HepG2 (cell line): ENCODE results near the gene B3GALNT2. TPM values are rescaled to one million over a fixed set of nuclear protein-coding genes. Genes with fewer than 3 reads are reported as not detected.
"Not testable (repeated sequence)": the region's sequence is repeated elsewhere in the genome, so short reads cannot be mapped to it uniquely, and the experiment has no call there.

Experiments
- ATAC-seq: fragments of 200-7000 bp; cut with Tn5 transposase; 3 replicates; pipeline ENCODE4 v1.9.1; 2020; ENCODE audit warnings: mild to moderate bottlenecking, moderate library complexity
- BruUV-seq: library from RNA; stranded (reverse); fragments of 400-500 nt; replicated peaks from 2 replicates; lab custom pipeline; 2021; lab: Mats Ljungman, UMichigan
- CTCF ChIA-PET: fragments of 300-600 bp; formaldehyde crosslinking; extraction: SDS; loops from one replicate; lab custom pipeline; 2021; ENCODE audit warnings: low total read pairs, inconsistent platforms, low intra/inter-chr PET ratio; lab: Yijun Ruan, JAX
- POLR2A ChIA-PET: fragments of 350-600 bp; sonication (Branson Sonifier 250); formaldehyde crosslinking; loops from one replicate; lab custom pipeline; 2020; ENCODE audit warnings: antibody characterized with exemption, inconsistent platforms; lab: Yijun Ruan, JAX
- DNase-seq: peaks from one replicate; pipeline ENCODE4 v3.0.0-alpha.2; 2015; ENCODE audit warnings: low spot score
- FAIRE-seq: peaks from 3 replicates; lab custom pipeline; 2011; peaks lifted over from hg19 to GRCh38; lab: Jason Lieb, UNC
- H2AFZ ChIP-seq: one replicate; pipeline ENCODE4 v1.6.1; 2011; ENCODE audit warnings: low read length, inconsistent platforms
- H3K27ac ChIP-seq: fragments of 300-600 bp; 3 replicates; pipeline ENCODE4 v1.8.0; 2011; ENCODE audit warnings: mixed run types, mild to moderate bottlenecking, mixed read lengths, low read length, inconsistent platforms; ENCODE audit not compliant: insufficient read depth; ENCODE audit errors: extremely low read length
- H3K27me3 ChIP-seq, 2 experiments: fragments of 200-600 bp in 1 of 2; 2 replicates in 1 of 2; 3 replicates in 1 of 2; pipeline versions ENCODE4 v1.6.0 to v1.8.0; 2011; ENCODE audit warnings: low read length in 2 of 2, mild to moderate bottlenecking in 2 of 2, moderate library complexity in 2 of 2, inconsistent platforms in 1 of 2; ENCODE audit not compliant: insufficient read depth in 2 of 2, control insufficient read depth in 1 of 2
- H3K36me3 ChIP-seq, 2 experiments: fragments of 200-600 bp in 1 of 2; replicated peaks in 1 of 2; 2 replicates in 1 of 2; 3 replicates in 1 of 2; pipeline versions ENCODE4 v1.5.1 to v1.8.0; 2011; ENCODE audit warnings: low read length in 2 of 2, inconsistent platforms in 1 of 2; ENCODE audit not compliant: insufficient read depth in 2 of 2, control insufficient read depth in 1 of 2
- H3K4me1 ChIP-seq: 2 replicates; pipeline ENCODE4 v1.5.1; 2012; ENCODE audit warnings: low read length, inconsistent platforms; ENCODE audit not compliant: insufficient read depth
- H3K4me2 ChIP-seq: 2 replicates; pipeline ENCODE4 v1.6.0; 2011; ENCODE audit warnings: low read depth, low read length, inconsistent platforms
- H3K4me3 ChIP-seq, 3 experiments: fragments of 200-600 bp in 1 of 3; sonication (generic), shearing (Covaris generic) in 1 of 3; replicated peaks in 1 of 3; 2 replicates each; pipeline ENCODE4 v1.5.1; 2011 to 2016; ENCODE audit warnings: low read length in 3 of 3, inconsistent platforms in 2 of 3, low read depth in 2 of 3, mild to moderate bottlenecking in 2 of 3, control low read depth in 1 of 3, mixed read lengths in 1 of 3; ENCODE audit not compliant: insufficient read depth in 1 of 3
- H3K79me2 ChIP-seq: one replicate; pipeline ENCODE4 v1.6.1; 2011; ENCODE audit warnings: low read length, inconsistent platforms; ENCODE audit not compliant: insufficient read depth
- H3K9ac ChIP-seq: 2 replicates; pipeline ENCODE4 v1.6.0; 2011; ENCODE audit warnings: mild to moderate bottlenecking, low read depth, low read length, inconsistent platforms; ENCODE audit not compliant: insufficient read depth
- H3K9me3 ChIP-seq: 2 replicates; pipeline ENCODE4 v1.5.1; 2012; ENCODE audit warnings: mild to moderate bottlenecking, low read length
- H4K20me1 ChIP-seq: 2 replicates; pipeline ENCODE4 v1.6.0; 2011; ENCODE audit warnings: inconsistent platforms, mild to moderate bottlenecking, low read length, moderate library complexity; ENCODE audit not compliant: insufficient read depth
- ATF2 ChIP-seq: sonication (generic); formaldehyde crosslinking; IDR thresholded peaks from 2 replicates; pipeline ENCODE4 v1.4.0; 2020; ENCODE audit warnings: missing genetic modification reagents
- NFATC3 ChIP-seq: sonication (generic); formaldehyde crosslinking; IDR thresholded peaks from 2 replicates; pipeline ENCODE4 v1.5.1; 2020; ENCODE audit warnings: mild to moderate bottlenecking, missing genetic modification reagents
- ZNF121 ChIP-seq: sonication (generic); formaldehyde crosslinking; IDR thresholded peaks from 2 replicates; pipeline ENCODE4 v1.5.0; 2020; ENCODE audit warnings: mild to moderate bottlenecking, missing genetic modification reagents
- ZNF891 ChIP-seq: sonication (generic); formaldehyde crosslinking; IDR thresholded peaks from 2 replicates; pipeline ENCODE4 v1.5.0; 2020; ENCODE audit warnings: mild to moderate bottlenecking, missing genetic modification reagents
- WGBS: methylation state at CpG from one replicate; pipeline ENCODE4 v1.1.6; 2017; ENCODE audit warnings: low lambda C conversion rate; 5-methylcytosine and 5-hydroxymethylcytosine counted together
- in situ Hi-C: cut with HindIII; loops from 2 replicates; pipeline ENCODE4 v1.10.0; 2017; ENCODE audit warnings: low pct_unique_long_range_greater_than_20kb; ENCODE audit not compliant: extremely low pct_ligation_motif_present
- intact Hi-C: fragments of 100-400 bp; cut with micrococcal nuclease; formaldehyde crosslinking; loops from one replicate; pipeline ENCODE4 v1.10.0; 2022; ENCODE audit not compliant: unreplicated experiment
- polyA plus RNA-seq, 8 experiments: library from polyadenylated mRNA; depleted of rRNA in 3 of 8; stranded (reverse) in 7 of 8; unstranded in 1 of 8; fragments of >200 nt; fragmentation: Illumina TruSeq in 4 of 8; extraction: Trizol in 4 of 8; gene quantifications; 2 replicates each; pipeline versions ENCODE4 v1.2.1 to v1.2.3, GENCODE V29; 2011 to 2016; ENCODE audit warnings: low read depth in 4 of 8, missing spikeins in 1 of 8, mixed read lengths in 1 of 8; ENCODE audit not compliant: insufficient read depth in 1 of 8
- total RNA-seq, 5 experiments: library from RNA; depleted of rRNA; stranded (reverse); fragments of >200 nt; fragmentation: Illumina TruSeq; extraction: Trizol; gene quantifications; 2 replicates each; pipeline ENCODE4 v1.2.3, GENCODE V29; 2016; ENCODE audit warnings: low read depth in 1 of 5
- TF ChIP-seq, protein P1 (sequence below): sonication (generic); formaldehyde crosslinking; IDR thresholded peaks from 2 replicates; pipeline ENCODE4 v1.9.0; 2022; ENCODE audit warnings: low read depth, missing genetic modification reagents

The B3GALNT2 gene
- total and polyA plus RNA-seq, 2 of the 13 experiments (the other 11 are each of a cell fraction or from before 2014, with no cell fraction given), result 16.5 to 28.9 TPM

DNA sequence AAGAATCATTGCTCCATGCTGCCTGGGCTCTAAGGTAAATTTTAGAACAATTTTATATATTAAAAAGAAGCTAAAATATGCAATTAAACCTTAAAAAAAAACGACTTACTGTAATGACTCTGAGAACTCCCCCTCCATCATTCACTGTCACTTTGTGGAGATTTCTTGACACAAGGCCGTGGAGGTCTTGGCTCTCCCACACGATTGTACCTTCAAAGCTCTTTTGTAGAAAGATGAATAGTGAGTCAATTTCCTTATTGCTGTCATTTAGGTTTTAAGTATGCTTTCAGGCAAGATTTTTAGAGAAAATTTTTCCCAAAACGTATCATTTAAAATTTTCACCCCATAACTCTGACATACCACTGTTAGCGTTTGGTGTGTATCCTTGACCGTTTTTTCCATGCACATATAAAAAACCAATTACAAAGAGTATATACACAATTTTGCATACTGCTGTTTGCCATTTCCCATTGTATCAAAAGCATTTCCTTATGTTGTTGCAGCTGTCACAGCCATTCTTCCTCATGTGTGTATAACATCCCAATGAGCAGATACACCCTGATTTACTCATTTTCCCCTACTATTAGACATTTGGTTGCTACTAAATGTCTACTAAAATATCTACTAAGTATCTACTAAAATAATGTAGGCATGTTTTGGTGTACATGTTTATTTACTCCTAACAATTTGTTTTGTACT is 33.4 kb downstream of the B3GALNT2 start (continued):
- TF ChIP-seq ZNF121 (CRISPR knock-in tag), result no peak

DNA sequence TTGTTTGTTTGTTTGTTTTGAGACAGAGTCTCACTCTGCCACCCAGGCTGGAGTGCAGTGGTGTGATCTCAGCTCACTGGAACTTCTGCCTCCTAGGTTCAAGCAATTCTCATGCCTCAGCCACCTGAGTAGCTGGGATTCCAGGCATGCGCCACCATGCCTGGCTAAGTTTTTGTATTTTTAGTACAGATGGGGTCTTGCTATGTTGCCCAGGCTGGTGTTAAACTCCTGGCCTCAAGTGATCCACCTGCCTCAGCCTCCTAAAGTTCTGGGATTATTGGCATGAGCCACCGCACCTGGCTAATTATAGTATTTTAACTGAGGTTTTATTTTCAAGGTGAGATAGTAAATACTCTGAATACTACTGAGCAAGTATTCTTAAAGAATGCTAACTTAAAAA is 34.4 kb downstream of the B3GALNT2 start:
- 93% methylated on average over 2 of the region's 2 CpGs for WGBS
- ATAC-seq, H3K27ac ChIP-seq, H3K9ac ChIP-seq, FAIRE-seq, H3K79me2 ChIP-seq, intact Hi-C loops, H3K4me1 ChIP-seq, CTCF ChIA-PET, POLR2A ChIA-PET, BruUV-seq, H3K4me2 ChIP-seq, H3K4me3 ChIP-seq, in situ Hi-C loops, H4K20me1 ChIP-seq, H3K9me3 ChIP-seq, H2AFZ ChIP-seq, H3K27me3 ChIP-seq, DNase-seq: not testable (repeated sequence)
- peak; percentile 57; the same call in 1 of the 2 replicates for TF ChIP-seq ZNF121 (CRISPR knock-in tag)
- H3K36me3 ChIP-seq, result peaks cover 0 to 17% of the 10 kb centered on the region in 2 experiments; a peak in 2 of 5 replicates

DNA sequence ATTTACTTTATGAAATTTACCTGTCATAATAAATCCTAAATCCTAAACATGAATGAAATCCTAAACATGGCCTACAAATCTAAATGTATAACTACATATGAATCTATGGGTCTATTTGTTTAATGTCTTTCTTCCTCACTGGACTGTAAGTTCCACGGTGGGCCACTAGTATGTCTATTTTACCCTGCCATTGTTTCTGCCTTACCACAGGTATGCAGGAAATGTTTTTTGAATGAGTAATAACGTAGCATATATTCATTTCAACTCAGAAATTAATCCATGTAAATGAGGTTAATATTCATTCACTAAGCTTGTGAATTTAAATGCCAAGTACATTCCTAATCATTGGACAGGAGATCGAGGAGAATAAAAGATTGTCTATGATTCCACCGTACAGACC is 35.3 kb downstream of the B3GALNT2 start:
- no peaks in the 10 kb centered on the region for H3K4me1 ChIP-seq
- no peaks in the 10 kb centered on the region for H3K79me2 ChIP-seq
- H3K27me3 ChIP-seq, result no peaks in the 10 kb centered on the region
- H2AFZ ChIP-seq, result no peak overlapping the region
- H3K9ac ChIP-seq, result no peak overlapping the region
- TF ChIP-seq ZNF891 (CRISPR knock-in tag), result no peak
- no peak for TF ChIP-seq ATF2 (CRISPR knock-in tag)
- TF ChIP-seq NFATC3 (CRISPR knock-in tag), result no peak
- TF ChIP-seq, protein P1, sequence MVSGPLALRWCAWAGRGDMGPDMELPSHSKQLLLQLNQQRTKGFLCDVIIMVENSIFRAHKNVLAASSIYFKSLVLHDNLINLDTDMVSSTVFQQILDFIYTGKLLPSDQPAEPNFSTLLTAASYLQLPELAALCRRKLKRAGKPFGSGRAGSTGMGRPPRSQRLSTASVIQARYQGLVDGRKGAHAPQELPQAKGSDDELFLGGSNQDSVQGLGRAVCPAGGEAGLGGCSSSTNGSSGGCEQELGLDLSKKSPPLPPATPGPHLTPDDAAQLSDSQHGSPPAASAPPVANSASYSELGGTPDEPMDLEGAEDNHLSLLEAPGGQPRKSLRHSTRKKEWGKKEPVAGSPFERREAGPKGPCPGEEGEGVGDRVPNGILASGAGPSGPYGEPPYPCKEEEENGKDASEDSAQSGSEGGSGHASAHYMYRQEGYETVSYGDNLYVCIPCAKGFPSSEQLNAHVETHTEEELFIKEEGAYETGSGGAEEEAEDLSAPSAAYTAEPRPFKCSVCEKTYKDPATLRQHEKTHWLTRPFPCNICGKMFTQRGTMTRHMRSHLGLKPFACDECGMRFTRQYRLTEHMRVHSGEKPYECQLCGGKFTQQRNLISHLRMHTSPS (CRISPR knock-in tag), result no peak
- H3K9me3 ChIP-seq, result no peaks in the 10 kb centered on the region
- BruUV-seq, result no TSS peak
- intact Hi-C loops (no loop called here), in situ Hi-C loops (no loop called here)
- DNase-seq (peak; percentile 9), ATAC-seq (no peak), FAIRE-seq (no peak)
- POLR2A ChIA-PET, result no interaction called here
- no peak overlapping the region for H3K4me2 ChIP-seq
- 93% methylated on average over 4 of the region's 4 CpGs for WGBS
- H3K27ac ChIP-seq, result no peak overlapping the region
- CTCF ChIA-PET, result no interaction called here
- H4K20me1 ChIP-seq, result no peaks in the 10 kb centered on the region
- peaks cover 0 to 17% of the 10 kb centered on the region in 2 experiments; a peak in 2 of 5 replicates for H3K36me3 ChIP-seq
- H3K4me3 ChIP-seq, result no peak overlapping the region
